Measurements from ENCODE around the gene AKAP12. TPM values are rescaled to one million over a fixed set of nuclear protein-coding genes. Genes with fewer than 3 reads are reported as not detected.

The AKAP12 gene
- total RNA-seq, 4 donors from 2014 or later: 25.7 to 61.7 (median 53.1) TPM

DNA sequence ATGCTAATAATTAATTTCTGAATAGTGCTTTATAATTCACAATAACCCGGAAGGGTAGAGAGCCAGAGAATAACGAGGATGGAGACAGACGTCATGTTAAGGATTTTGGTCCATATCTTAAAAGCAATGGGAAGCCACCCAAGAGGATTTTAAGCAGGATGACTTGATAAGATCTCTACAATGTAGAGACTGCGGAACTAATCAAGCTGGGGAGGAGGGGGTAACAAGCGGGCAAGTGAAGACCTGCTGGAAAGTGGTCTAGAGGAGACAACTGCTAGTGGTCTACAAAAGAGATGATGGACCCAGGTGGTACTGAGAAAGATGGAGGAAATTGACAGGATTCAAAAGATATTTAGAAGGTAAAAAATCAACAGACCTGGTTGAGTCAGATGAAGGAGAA lies 144.4 kb downstream of the AKAP12 start:
- 89 to 98% methylated on average over 5 of the region's 5 CpGs for WGBS, 2 donors (ENCODE audit: low coverage in 1 of 2)
- Histone ChIP-seq H3K4me1 (peaks cover 9 to 30% (median 12%) of the 10 kb centered on the region in 4 donors), H3K4me3 (no peak overlapping the region), H3K36me3 (no peaks in the 10 kb centered on the region), H3K9me3 (no peaks in the 10 kb centered on the region), H3K27me3 (no peaks in the 10 kb centered on the region), H3K27ac (no peak overlapping the region)
- intact Hi-C loops (cut with DNase I; ENCODE audit: low total_unique reads): no loop called here
- no peak for TF ChIP-seq CTCF (IDR thresholded peaks at IDR 0.05)
- TF ChIP-seq POLR2A (IDR thresholded peaks at IDR 0.05): no peak
- TF ChIP-seq EP300 (IDR thresholded peaks at IDR 0.05; ENCODE audit: low read depth): no peak
- no peak for TF ChIP-seq POLR2AphosphoS5 (IDR thresholded peaks at IDR 0.05)
- in situ Hi-C loops (cut with MboI; ENCODE audit: low pct_ligation_motif_present in 1 of 4, low pct_unique_long_range_greater_than_20kb in 1 of 4, low sequenced_read_pairs in 3 of 4): no loop called here
- DNase-seq: no peak

- intact Hi-C loops (cut with DNase I; ENCODE audit: low total_unique reads) (no loop called here), in situ Hi-C loops (cut with MboI; ENCODE audit: low pct_ligation_motif_present in 1 of 4, low pct_unique_long_range_greater_than_20kb in 1 of 4, low sequenced_read_pairs in 3 of 4) (no loop called here)
- TF ChIP-seq POLR2A (IDR thresholded peaks at IDR 0.05) (no peak), CTCF (IDR thresholded peaks at IDR 0.05) (no peak), EP300 (IDR thresholded peaks at IDR 0.05; ENCODE audit: low read depth) (no peak), POLR2AphosphoS5 (IDR thresholded peaks at IDR 0.05) (no peak)
- H3K4me1 ChIP-seq: peaks cover 9 to 30% (median 13%) of the 10 kb centered on the region in 4 donors
- no peak overlapping the region for H3K27ac ChIP-seq
- no peaks in the 10 kb centered on the region for H3K36me3 ChIP-seq
- no peak for DNase-seq
- WGBS, 2 donors (ENCODE audit: low coverage in 1 of 2): 58 to 67% methylated on average over 1 of the region's 1 CpG
- H3K4me3 ChIP-seq: no peak overlapping the region
- H3K27me3 ChIP-seq: no peaks in the 10 kb centered on the region
- H3K9me3 ChIP-seq: no peaks in the 10 kb centered on the region
Observed at GRCh38 chr6:151385177-151385576, 145.4 kb downstream of the AKAP12 start.

DNA sequence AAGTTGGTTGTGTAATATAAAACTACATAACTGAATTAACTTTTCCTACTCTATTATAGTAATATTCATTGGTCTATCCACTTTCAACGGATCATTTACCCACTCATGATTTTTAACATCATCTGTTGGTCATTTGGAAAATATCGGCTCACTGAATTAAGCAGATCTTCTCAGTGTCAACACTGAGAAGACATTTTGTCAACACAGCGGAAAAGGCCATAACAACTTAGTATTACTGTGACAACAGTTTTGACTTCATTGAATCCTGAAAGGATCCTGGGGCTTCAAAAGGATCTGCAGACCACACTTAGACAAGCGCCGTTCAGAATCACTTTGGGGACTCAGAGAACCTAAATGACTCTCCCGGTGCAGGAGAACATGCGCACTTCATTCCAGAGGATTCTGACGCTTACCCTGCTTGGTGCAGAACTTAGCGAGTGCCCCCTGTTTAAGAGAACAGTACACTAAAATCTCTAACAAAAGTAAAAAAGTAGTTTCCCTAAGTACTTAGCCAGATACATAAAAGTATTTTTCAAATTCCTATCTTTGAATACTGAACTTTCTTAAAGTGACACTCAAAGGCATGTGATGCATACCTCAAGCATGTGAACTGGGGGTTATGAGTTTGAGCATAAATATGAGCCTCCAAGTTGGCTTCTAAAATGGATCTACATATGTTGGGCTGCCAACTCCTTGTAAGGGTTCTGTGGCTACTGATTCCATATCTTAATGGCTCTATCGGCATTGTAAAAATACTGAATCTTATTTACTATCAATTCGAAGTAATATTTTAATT lies 147.6 kb downstream of the AKAP12 start:
- no peaks in the 10 kb centered on the region for H3K27me3 ChIP-seq
- DNase-seq: no peak
- WGBS, 2 donors (ENCODE audit: low coverage in 1 of 2): 91 to 98% methylated on average over 11 of the region's 11 CpGs
- no peaks in the 10 kb centered on the region for H3K36me3 ChIP-seq
- TF ChIP-seq EP300 (IDR thresholded peaks at IDR 0.05; ENCODE audit: low read depth) (no peak), CTCF (IDR thresholded peaks at IDR 0.05) (no peak), POLR2A (IDR thresholded peaks at IDR 0.05) (no peak), POLR2AphosphoS5 (IDR thresholded peaks at IDR 0.05) (no peak)
- intact Hi-C loops (cut with DNase I; ENCODE audit: low total_unique reads): no loop called here
- in situ Hi-C loops (cut with MboI; ENCODE audit: low pct_ligation_motif_present in 1 of 4, low pct_unique_long_range_greater_than_20kb in 1 of 4, low sequenced_read_pairs in 3 of 4): no loop called here
- H3K4me3 ChIP-seq: no peak overlapping the region
- peaks cover 5 to 28% (median 15%) of the 10 kb centered on the region in 4 donors for H3K4me1 ChIP-seq
- peak overlapping the region in 1 of 4 donors; percentile 97 for H3K27ac ChIP-seq
- H3K9me3 ChIP-seq: no peaks in the 10 kb centered on the region

DNA sequence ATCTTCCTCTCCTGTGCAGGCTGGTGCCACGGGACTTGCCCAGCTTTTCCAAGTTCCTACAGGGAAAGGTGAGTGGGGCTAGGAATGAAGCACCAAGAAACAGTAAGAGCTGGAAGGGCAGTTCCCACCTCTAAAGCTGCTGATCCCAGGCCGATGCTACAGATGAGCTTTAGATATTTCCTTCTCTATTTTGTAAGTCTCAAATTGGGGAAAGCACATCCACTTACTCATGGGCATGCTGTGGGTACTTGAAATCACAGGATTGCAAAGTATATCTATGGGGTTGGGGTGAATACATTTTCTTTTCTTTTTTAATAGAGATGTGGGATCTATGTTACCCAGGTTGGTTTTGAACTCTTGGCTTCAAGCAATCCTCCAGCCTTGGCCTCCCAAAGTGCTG lies 148.5 kb downstream of the AKAP12 start:
- no peak for TF ChIP-seq POLR2AphosphoS5 (IDR thresholded peaks at IDR 0.05)
- TF ChIP-seq CTCF (IDR thresholded peaks at IDR 0.05): no peak
- TF ChIP-seq EP300 (IDR thresholded peaks at IDR 0.05; ENCODE audit: low read depth): no peak
- TF ChIP-seq POLR2A (IDR thresholded peaks at IDR 0.05): no peak
- in situ Hi-C loops (cut with MboI; ENCODE audit: low pct_ligation_motif_present in 1 of 4, low pct_unique_long_range_greater_than_20kb in 1 of 4, low sequenced_read_pairs in 3 of 4): no loop called here
- H3K9me3 ChIP-seq: no peaks in the 10 kb centered on the region
- WGBS, 2 donors (ENCODE audit: low coverage in 1 of 2): 91 to 100% methylated on average over 1 to 2 of the region's 2 CpGs
- no peak for DNase-seq
- H3K27ac ChIP-seq: peak overlapping the region; percentile 97 to 100 (median 100)
- intact Hi-C loops (cut with DNase I; ENCODE audit: low total_unique reads): no loop called here
- H3K4me1 ChIP-seq: peaks cover 10 to 36% (median 23%) of the 10 kb centered on the region in 4 donors
- no peaks in the 10 kb centered on the region for H3K27me3 ChIP-seq
- no peak overlapping the region for H3K4me3 ChIP-seq
- H3K36me3 ChIP-seq: no peaks in the 10 kb centered on the region
